H1 (cell line): ENCODE data around the gene CDK5RAP3. TPM values are rescaled to one million over a fixed set of nuclear protein-coding genes. Genes with fewer than 3 reads are reported as not detected.

Source experiments
- ATF3 ChIP-seq: IDR thresholded peaks from 2 replicates; pipeline ENCODE4 v1.6.1; 2011; ENCODE audit warnings: low read depth, mild to moderate bottlenecking, low read length; ENCODE audit not compliant: insufficient read depth
- BCL11A ChIP-seq, 2 experiments: IDR thresholded peaks; one replicate each; pipeline ENCODE4 v1.6.1; 2011; ENCODE audit warnings: low read depth in 2 of 2, low read length in 2 of 2, mild to moderate bottlenecking in 2 of 2
- CREB1 ChIP-seq: IDR thresholded peaks from 2 replicates; pipeline ENCODE4 v1.6.1; 2012; ENCODE audit warnings: inconsistent platforms
- JUN ChIP-seq: IDR thresholded peaks from 2 replicates; pipeline ENCODE4 v1.6.1; 2011; ENCODE audit warnings: low read depth, mild to moderate bottlenecking, improper control_type of control experiment, low read length
- SUZ12 ChIP-seq: fragments of 200-600 bp; sonication (generic); IDR thresholded peaks from 2 replicates; pipeline ENCODE4 v1.6.1; 2012; ENCODE audit warnings: mild to moderate bottlenecking, inconsistent platforms, low read length, moderate library complexity, mixed read lengths
- polyA plus RNA-seq, 7 experiments: library from polyadenylated mRNA; depleted of rRNA in 3 of 7; stranded (reverse) in 5 of 7; unstranded in 2 of 7; fragments of >200 nt in 5 of 7; fragments of 200-250 nt in 2 of 7; gene quantifications; 1 replicate in 5 of 7; 2 replicates in 1 of 7; 4 replicates in 1 of 7; pipeline versions ENCODE4 v1.2.1 to v1.2.3, GENCODE V29; 2011 to 2013; ENCODE audit warnings: missing spikeins in 2 of 7, mixed read lengths in 2 of 7
- total RNA-seq: library from RNA; stranded (reverse); fragmentation: NEBNext Ultra II Directional; extraction: Animal tissue kit (Norgen Biotek cat#: 25700); gene quantifications from 2 replicates; pipeline ENCODE4 v1.2.1, GENCODE V29; 2021

The CDK5RAP3 gene
- total and polyA plus RNA-seq, 2 of the 8 experiments (the other 6 are each of a cell fraction or from before 2014, with no cell fraction given): 88.2 to 93.2 TPM

- TF ChIP-seq CREB1 (0 out of 2 replicates have a peak, but pooled peaks have one; percentile 39), JUN (no peak), SUZ12 (peak; percentile 75; the same call in 1 of the 2 replicates), ATF3 (no peak), BCL11A (IDR thresholded peaks at IDR 0.05; ENCODE audit: low read depth in 2 of 2, low read length in 2 of 2) (no peak)
Measured at GRCh38 chr17:48024149-48025039, 53.5 kb downstream of the CDK5RAP3 start (continued).
